ENCODE measurements around the gene PLEK.
"Not testable (repeated sequence)": the region's sequence is repeated elsewhere in the genome, so short reads cannot be mapped to it uniquely, and the experiment has no call there.

PLEK gene

GRCh38 chr2:68365087-68365486, at the start of gene PLEK:
Gene PLEK, plus strand, starts transcription at chr2:68365282. Its CDS starts 70 bp downstream, at chr2:68365352.
- DNase-seq (ENCODE audit: extremely low read depth in 1 of 2, low read depth in 1 of 2): no peak

- no peak for DNase-seq (ENCODE audit: extremely low read depth in 1 of 2, low read depth in 1 of 2)
Observed at GRCh38 chr2:68316111-68316510, 49.0 kb upstream of the PLEK start.

GRCh38 chr2:68317971-68318913, 46.8 kb upstream of the PLEK start:
- no peak for DNase-seq (ENCODE audit: extremely low read depth in 1 of 2, low read depth in 1 of 2)

- no peak for DNase-seq (ENCODE audit: extremely low read depth in 1 of 2, low read depth in 1 of 2)
Observed at GRCh38 chr2:68318914-68319397, 46.1 kb upstream of the PLEK start.

- no peak for DNase-seq (ENCODE audit: extremely low read depth in 1 of 2, low read depth in 1 of 2)
Observed at GRCh38 chr2:68319398-68320117, 45.5 kb upstream of the PLEK start, which contains the start of gene CNRIP1. Gene CNRIP1, minus strand, starts transcription at chr2:68319949. Its CDS starts 549 bp downstream, at chr2:68319400.

GRCh38 chr2:68320118-68320641, 44.9 kb upstream of the PLEK start:
- no peak for DNase-seq (ENCODE audit: extremely low read depth in 1 of 2, low read depth in 1 of 2)

- DNase-seq (ENCODE audit: extremely low read depth in 1 of 2, low read depth in 1 of 2): no peak
Observed at GRCh38 chr2:68325056-68325455, 40.0 kb upstream of the PLEK start.

- DNase-seq (ENCODE audit: extremely low read depth in 1 of 2, low read depth in 1 of 2): no peak
Observed at GRCh38 chr2:68328901-68329300, 36.2 kb upstream of the PLEK start.

GRCh38 chr2:68330691-68331090, 34.4 kb upstream of the PLEK start:
- DNase-seq (ENCODE audit: extremely low read depth in 1 of 2, low read depth in 1 of 2): no peak

GRCh38 chr2:68333009-68333408, 32.1 kb upstream of the PLEK start:
- DNase-seq (ENCODE audit: extremely low read depth in 1 of 2, low read depth in 1 of 2): no peak

GRCh38 chr2:68333931-68334330, 31.2 kb upstream of the PLEK start:
- no peak for DNase-seq (ENCODE audit: extremely low read depth in 1 of 2, low read depth in 1 of 2)

GRCh38 chr2:68336192-68336591, 28.9 kb upstream of the PLEK start:
- DNase-seq (ENCODE audit: extremely low read depth in 1 of 2, low read depth in 1 of 2): no peak

- no peak for DNase-seq (ENCODE audit: extremely low read depth in 1 of 2, low read depth in 1 of 2)
Observed at GRCh38 chr2:68340226-68341061, 24.6 kb upstream of the PLEK start.

- DNase-seq (ENCODE audit: extremely low read depth in 1 of 2, low read depth in 1 of 2): no peak
Observed at GRCh38 chr2:68341062-68341329, 24.1 kb upstream of the PLEK start.

GRCh38 chr2:68341583-68341982, 23.5 kb upstream of the PLEK start:
- no peak for DNase-seq (ENCODE audit: extremely low read depth in 1 of 2, low read depth in 1 of 2)

- no peak for DNase-seq (ENCODE audit: extremely low read depth in 1 of 2, low read depth in 1 of 2)
Observed at GRCh38 chr2:68342470-68342869, 22.6 kb upstream of the PLEK start.

- no peak for DNase-seq (ENCODE audit: extremely low read depth in 1 of 2, low read depth in 1 of 2)
Observed at GRCh38 chr2:68344031-68344430, 21.1 kb upstream of the PLEK start.

- DNase-seq (ENCODE audit: extremely low read depth in 1 of 2, low read depth in 1 of 2): no peak
Observed at GRCh38 chr2:68345129-68345875, 19.8 kb upstream of the PLEK start.

GRCh38 chr2:68349091-68349490, 16.0 kb upstream of the PLEK start:
- DNase-seq (ENCODE audit: extremely low read depth in 1 of 2, low read depth in 1 of 2): not testable (repeated sequence)

- no peak for DNase-seq (ENCODE audit: extremely low read depth in 1 of 2, low read depth in 1 of 2)
Observed at GRCh38 chr2:68351997-68352396, 13.1 kb upstream of the PLEK start.

Measured in stimulated activated CD8-positive, alpha-beta memory T cell treated with anti-CD3 and anti-CD28 coated beads, Interleukin-7, amount 100 ng/mL, for 48 hours (primary cell).